Keratinocyte (primary cell): ENCODE measurements around the gene TNS4. TPM values are rescaled to one million over a fixed set of nuclear protein-coding genes. Genes with fewer than 3 reads are reported as not detected.

Experiments used
- DNase-seq: peaks from one replicate; pipeline ENCODE4 v3.0.0-alpha.2; 2011; ENCODE audit warnings: low read depth, missing footprints, low spot score
- FAIRE-seq: peaks from 2 replicates; lab custom pipeline; 2011; peaks lifted over from hg19 to GRCh38; lab: Jason Lieb, UNC
- H2AFZ ChIP-seq: 2 replicates; pipeline ENCODE4 v1.6.0; 2012; ENCODE audit warnings: low read length, control low read depth, inconsistent platforms; ENCODE audit not compliant: control insufficient read depth
- H3K27ac ChIP-seq: 2 replicates; pipeline ENCODE4 v1.5.1; 2011; ENCODE audit warnings: low read length; ENCODE audit not compliant: control insufficient read depth, insufficient read depth
- H3K27me3 ChIP-seq: 3 replicates; pipeline ENCODE4 v1.6.0; 2011; ENCODE audit warnings: low read length; ENCODE audit not compliant: control insufficient read depth, insufficient read depth; ENCODE audit errors: extremely low read depth
- H3K36me3 ChIP-seq, 2 experiments: 2 replicates in 1 of 2; 3 replicates in 1 of 2; pipeline ENCODE4 v1.5.1; 2011; ENCODE audit warnings: low read length in 2 of 2, mild to moderate bottlenecking in 1 of 2; ENCODE audit not compliant: control insufficient read depth in 2 of 2, insufficient read depth in 2 of 2; ENCODE audit errors: extremely low read depth in 1 of 2
- H3K4me1 ChIP-seq: 3 replicates; pipeline ENCODE4 v1.5.1; 2011; ENCODE audit warnings: low read length; ENCODE audit not compliant: control insufficient read depth, insufficient read depth; ENCODE audit errors: extremely low read depth
- H3K4me2 ChIP-seq: 3 replicates; pipeline ENCODE4 v1.6.0; 2011; ENCODE audit warnings: low read depth, low read length; ENCODE audit not compliant: control insufficient read depth, insufficient read depth; ENCODE audit errors: extremely low read depth
- H3K4me3 ChIP-seq, 3 experiments: fragments of 200-600 bp in 1 of 3; sonication (generic) in 1 of 3; 2 replicates in 2 of 3; 3 replicates in 1 of 3; pipeline ENCODE4 v1.5.1; 2011 to 2016; ENCODE audit warnings: low read length in 3 of 3, mild to moderate bottlenecking in 3 of 3, control low read depth in 2 of 3, inconsistent platforms in 1 of 3, low read depth in 1 of 3, mixed read lengths in 1 of 3, mixed run types in 1 of 3, moderate library complexity in 1 of 3; ENCODE audit not compliant: control insufficient read depth in 2 of 3, insufficient read depth in 2 of 3; ENCODE audit errors: extremely low read depth in 1 of 3
- H3K79me2 ChIP-seq: 2 replicates; pipeline ENCODE4 v1.6.0; 2012; ENCODE audit warnings: low read length; ENCODE audit not compliant: control insufficient read depth, insufficient read depth
- H3K9ac ChIP-seq: 3 replicates; pipeline ENCODE4 v1.6.0; 2011; ENCODE audit warnings: low read length; ENCODE audit not compliant: control insufficient read depth, insufficient read depth; ENCODE audit errors: extremely low read depth
- H3K9me1 ChIP-seq: 3 replicates; pipeline ENCODE4 v1.6.0; 2011; ENCODE audit warnings: low read length; ENCODE audit not compliant: control insufficient read depth, insufficient read depth; ENCODE audit errors: extremely low read depth
- H3K9me3 ChIP-seq: 2 replicates; pipeline ENCODE4 v1.5.1; 2012; ENCODE audit warnings: low read depth, low read length; ENCODE audit not compliant: control insufficient read depth
- H4K20me1 ChIP-seq: 3 replicates; pipeline ENCODE4 v1.6.0; 2011; ENCODE audit warnings: low read length; ENCODE audit not compliant: control insufficient read depth, insufficient read depth; ENCODE audit errors: extremely low read depth
- EZH2 ChIP-seq: IDR thresholded peaks from one replicate; pipeline ENCODE4 v1.6.1; 2012; ENCODE audit warnings: inconsistent platforms, mild to moderate bottlenecking, low read length, moderate library complexity
- dilution Hi-C: fragments of 300-500 bp; cut with MboI; formaldehyde crosslinking; loops from one replicate; pipeline ENCODE4 v1.7.0; 2020; ENCODE audit warnings: low sequenced_read_pairs; ENCODE audit not compliant: extremely low pct_ligation_motif_present
- polyA plus RNA-seq, 5 experiments: library from polyadenylated mRNA; depleted of rRNA in 3 of 5; stranded (reverse) in 3 of 5; stranded (forward) in 1 of 5; unstranded in 1 of 5; fragments of >200 nt; gene quantifications; 1 replicate in 1 of 5; 2 replicates in 3 of 5; 3 replicates in 1 of 5; pipeline versions ENCODE4 v1.2.1 to v1.2.3, GENCODE V29; 2011 to 2012; ENCODE audit warnings: missing spikeins in 2 of 5, low read depth in 1 of 5, low replicate concordance in 1 of 5
- TF ChIP-seq, protein P1 (sequence below), 3 experiments: IDR thresholded peaks in 1 of 3; conservative IDR thresholded peaks in 1 of 3; optimal IDR thresholded peaks in 1 of 3; 2 replicates in 2 of 3; 3 replicates in 1 of 3; pipeline versions ENCODE3 to v1.5.1; 2011; ENCODE audit warnings: low read length in 3 of 3, mild to moderate bottlenecking in 3 of 3, moderate library complexity in 2 of 3, control low read depth in 1 of 3, inconsistent platforms in 1 of 3; ENCODE audit not compliant: insufficient read depth in 2 of 3; ENCODE audit errors: extremely low read depth in 1 of 3

TNS4 gene
- polyA plus RNA-seq, 1 donor (not counting 4 experiments of a cell fraction or from before 2014, with no cell fraction given), result 160 TPM

- Histone ChIP-seq H3K9ac (peak overlapping the region; percentile 74), H3K4me1 (peaks cover 76% of the 10 kb centered on the region), H3K9me3 (no peaks in the 10 kb centered on the region), H4K20me1 (peaks cover 73% of the 10 kb centered on the region), H3K27ac (peak overlapping the region; percentile 96), H3K79me2 (no peaks in the 10 kb centered on the region), H2AFZ (no peak overlapping the region), H3K36me3 (peaks cover 33 to 89% of the 10 kb centered on the region in 2 experiments), H3K27me3 (no peaks in the 10 kb centered on the region), H3K9me1 (peaks cover 3% of the 10 kb centered on the region), H3K4me2 (no peak overlapping the region), H3K4me3 (no peak overlapping the region)
- DNase-seq, result peak; percentile 44
- FAIRE-seq, result peak; percentile 48
- TF ChIP-seq EZH2, result no peak
- TF ChIP-seq, protein P1, sequence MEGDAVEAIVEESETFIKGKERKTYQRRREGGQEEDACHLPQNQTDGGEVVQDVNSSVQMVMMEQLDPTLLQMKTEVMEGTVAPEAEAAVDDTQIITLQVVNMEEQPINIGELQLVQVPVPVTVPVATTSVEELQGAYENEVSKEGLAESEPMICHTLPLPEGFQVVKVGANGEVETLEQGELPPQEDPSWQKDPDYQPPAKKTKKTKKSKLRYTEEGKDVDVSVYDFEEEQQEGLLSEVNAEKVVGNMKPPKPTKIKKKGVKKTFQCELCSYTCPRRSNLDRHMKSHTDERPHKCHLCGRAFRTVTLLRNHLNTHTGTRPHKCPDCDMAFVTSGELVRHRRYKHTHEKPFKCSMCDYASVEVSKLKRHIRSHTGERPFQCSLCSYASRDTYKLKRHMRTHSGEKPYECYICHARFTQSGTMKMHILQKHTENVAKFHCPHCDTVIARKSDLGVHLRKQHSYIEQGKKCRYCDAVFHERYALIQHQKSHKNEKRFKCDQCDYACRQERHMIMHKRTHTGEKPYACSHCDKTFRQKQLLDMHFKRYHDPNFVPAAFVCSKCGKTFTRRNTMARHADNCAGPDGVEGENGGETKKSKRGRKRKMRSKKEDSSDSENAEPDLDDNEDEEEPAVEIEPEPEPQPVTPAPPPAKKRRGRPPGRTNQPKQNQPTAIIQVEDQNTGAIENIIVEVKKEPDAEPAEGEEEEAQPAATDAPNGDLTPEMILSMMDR (optimal IDR thresholded peaks at IDR 0.05 in 1 of 3, IDR thresholded peaks at IDR 0.05 in 1 of 3, conservative IDR thresholded peaks at IDR 0.05 in 1 of 3; ENCODE audit: extremely low read depth in 1 of 3, insufficient read depth in 2 of 3, low read length in 3 of 3), result no peak
- dilution Hi-C loops, result no loop called here
Observed at GRCh38 chr17:40484973-40485530, 16.4 kb downstream of the TNS4 start.

DNA sequence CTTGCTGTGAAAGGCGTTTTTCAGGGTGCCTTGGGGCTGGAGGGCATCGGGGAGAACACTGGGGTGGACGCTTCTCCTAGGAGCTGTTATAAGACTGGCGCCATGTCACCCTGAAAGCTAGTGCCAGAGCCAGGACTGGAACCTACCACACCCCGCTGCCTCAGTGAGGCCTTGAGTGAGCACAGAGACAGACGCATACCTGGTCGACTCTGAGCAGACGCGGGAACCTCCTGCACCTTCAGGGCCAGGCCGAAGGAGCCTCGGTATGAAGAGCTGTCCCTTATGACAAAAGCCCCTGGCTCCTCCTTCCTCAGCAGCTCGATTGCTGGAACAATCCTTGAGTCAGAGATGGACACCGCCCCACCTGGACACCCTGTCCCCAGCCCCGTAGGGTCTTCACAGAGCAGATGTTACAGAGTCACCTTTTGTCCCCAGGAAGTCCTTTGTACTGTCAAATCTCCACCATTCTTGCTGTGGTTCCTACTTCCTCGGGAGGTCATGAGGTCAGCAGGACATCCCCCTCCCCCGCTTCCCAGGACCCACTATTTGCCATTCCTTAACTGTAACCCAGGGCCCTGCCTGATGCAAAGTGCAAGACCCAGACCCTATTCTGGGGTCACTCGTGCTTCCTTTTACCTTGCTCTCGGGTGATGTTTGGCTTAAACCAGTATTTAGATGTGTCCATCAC, 17.0 kb downstream of the TNS4 start:
- Histone ChIP-seq H3K79me2 (no peaks in the 10 kb centered on the region), H3K36me3 (peaks cover 37 to 92% of the 10 kb centered on the region in 2 experiments), H3K4me3 (no peak overlapping the region), H3K27me3 (no peaks in the 10 kb centered on the region), H3K9me3 (no peaks in the 10 kb centered on the region), H3K4me1 (peaks cover 70% of the 10 kb centered on the region), H3K4me2 (no peak overlapping the region), H4K20me1 (peaks cover 76% of the 10 kb centered on the region), H2AFZ (no peak overlapping the region), H3K9ac (peak overlapping the region; percentile 17), H3K27ac (peak overlapping the region; percentile 96), H3K9me1 (peaks cover 3% of the 10 kb centered on the region)
- no peak for FAIRE-seq
- DNase-seq, result peak; percentile 69
- TF ChIP-seq, protein P1 (optimal IDR thresholded peaks at IDR 0.05 in 1 of 3, IDR thresholded peaks at IDR 0.05 in 1 of 3, conservative IDR thresholded peaks at IDR 0.05 in 1 of 3; ENCODE audit: extremely low read depth in 1 of 3, insufficient read depth in 2 of 3, low read length in 3 of 3), result no peak
- TF ChIP-seq EZH2, result no peak
- dilution Hi-C loops, result no loop called here
